ENCODE results near the gene GOLPH3L. TPM values are rescaled to one million over a fixed set of nuclear protein-coding genes. Genes with fewer than 3 reads are reported as not detected.

The GOLPH3L gene
- total and polyA plus RNA-seq, 10 of the 15 experiments (the other 5 are each of a cell fraction or from before 2014, with no cell fraction given), result 7.7 to 29.9 (median 19.2) TPM

- Histone ChIP-seq H3K79me2 (ENCODE audit: control insufficient read depth, insufficient read depth, low read length) (peaks cover 1% of the 10 kb centered on the region), H3K27ac (ENCODE audit: control insufficient read depth, insufficient read depth) (no peak overlapping the region), H3K36me3 (ENCODE audit: control insufficient read depth in 2 of 2, insufficient read depth in 2 of 2, low read length in 1 of 2) (peaks cover 2 to 21% of the 10 kb centered on the region in 2 experiments), H3K9me3 (replicated peaks; ENCODE audit: control insufficient read depth, insufficient read depth, low read length) (no peaks in the 10 kb centered on the region), H3K4me1 (ENCODE audit: control insufficient read depth, insufficient read depth, low read length) (peaks cover 40% of the 10 kb centered on the region), H3K4me2 (ENCODE audit: control insufficient read depth, insufficient read depth) (no peak overlapping the region), H4K20me1 (ENCODE audit: control insufficient read depth, insufficient read depth) (no peaks in the 10 kb centered on the region), H3K9ac (ENCODE audit: control insufficient read depth, insufficient read depth, low read length) (no peak overlapping the region), H3K27me3 (replicated peaks in 1 of 2; ENCODE audit: control insufficient read depth in 2 of 2, insufficient read depth in 2 of 2, low read length in 1 of 2) (no peaks in the 10 kb centered on the region), H3K4me3 (no peak overlapping the region), H2AFZ (ENCODE audit: control insufficient read depth, low read depth, low read length) (no peak overlapping the region)
- ChIA-PET POLR2A (interaction anchor here (1.1 to 7.3 kb wide), 6 partner anchors 14 to 51 kb away, joined by 3 to 95 read pairs (median 4); partner anchors contain the start of genes ENSA and MCL1), RAD21 (ENCODE audit: unreplicated experiment) (interaction anchor here (1.2 to 7.0 kb wide), 2 partner anchors 36 to 54 kb away, joined by 5 to 81 read pairs; partner anchors contain the start of gene MCL1), CTCF (interaction anchor here (0.8 to 14.0 kb wide), 3 partner anchors 36 to 307 kb away, joined by 3 to 390 read pairs (median 3); partner anchors contain the start of gene MCL1), SMC1A (ENCODE audit: uncharacterized antibody, unreplicated experiment) (interaction anchor here (0.6 to 18.8 kb wide), 6 partner anchors 13 to 248 kb away, joined by 3 to 367 read pairs (median 3); partner anchors contain the start of genes ENSA and MCL1)
- WGBS (ENCODE audit: insufficient coverage, insufficient replicate concordance, low lambda C conversion rate, missing lambda C conversion rate), result 80% methylated on average over 12 of the region's 12 CpGs
- in situ Hi-C loops (cut with MboI) (no loop called here), intact Hi-C loops (cut with micrococcal nuclease; ENCODE audit: unreplicated experiment) (no loop called here)
- no peak for DNase-seq (ENCODE audit: low read depth, low spot score)
- BruUV-seq (replicated peaks), result no TSS peak
- no peak for FAIRE-seq
- ATAC-seq, result no peak
- 0 out of 2 replicates have a peak, but pooled peaks have one; percentile 21 for TF ChIP-seq POLR2A (IDR thresholded peaks at IDR 0.05; ENCODE audit: low read depth, low read length)
- no peak for TF ChIP-seq POLR2AphosphoS5 (IDR thresholded peaks at IDR 0.05; ENCODE audit: low read length)
Measured at GRCh38 chr1:150615346-150616201, 81.4 kb downstream of the GOLPH3L start.
